Activated gamma-delta T cell (primary cell): ENCODE measurements around the gene IGFBP4.
"Not testable (repeated sequence)": the region's sequence is repeated elsewhere in the genome, so short reads cannot be mapped to it uniquely, and the experiment has no call there.

ENCODE experiments used
- DNase-seq: peaks from one replicate; lab custom pipeline; 2025; lab: John Stamatoyannopoulos, UW
- total RNA-seq, 2 donors: gene quantifications; one replicate each; lab custom pipeline; 2026; lab: John Stamatoyannopoulos, UW

IGFBP4 gene
- 2.1 to 3.2 reads per million in 2 donors for total RNA-seq

DNA sequence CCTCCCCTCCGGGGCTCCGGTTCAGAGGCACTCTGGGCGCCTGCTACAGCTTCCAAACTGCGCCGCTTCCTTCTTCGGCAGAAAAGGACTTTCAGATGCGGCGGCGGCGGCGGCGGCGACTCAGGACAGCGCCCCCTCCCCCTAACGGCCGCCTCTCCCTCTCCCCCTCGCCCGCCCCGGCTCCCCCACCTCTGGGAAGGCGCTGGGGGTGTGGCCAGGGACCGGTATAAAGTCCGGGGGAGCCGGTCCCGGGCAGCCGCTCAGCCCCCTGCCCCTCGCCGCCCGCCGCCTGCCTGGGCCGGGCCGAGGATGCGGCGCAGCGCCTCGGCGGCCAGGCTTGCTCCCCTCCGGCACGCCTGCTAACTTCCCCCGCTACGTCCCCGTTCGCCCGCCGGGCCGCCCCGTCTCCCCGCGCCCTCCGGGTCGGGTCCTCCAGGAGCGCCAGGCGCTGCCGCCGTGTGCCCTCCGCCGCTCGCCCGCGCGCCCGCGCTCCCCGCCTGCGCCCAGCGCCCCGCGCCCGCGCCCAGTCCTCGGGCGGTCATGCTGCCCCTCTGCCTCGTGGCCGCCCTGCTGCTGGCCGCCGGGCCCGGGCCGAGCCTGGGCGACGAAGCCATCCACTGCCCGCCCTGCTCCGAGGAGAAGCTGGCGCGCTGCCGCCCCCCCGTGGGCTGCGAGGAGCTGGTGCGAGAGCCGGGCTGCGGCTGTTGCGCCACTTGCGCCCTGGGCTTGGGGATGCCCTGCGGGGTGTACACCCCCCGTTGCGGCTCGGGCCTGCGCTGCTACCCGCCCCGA, at the start of gene IGFBP4:
IGFBP4 (plus strand) TSS at position 255 of the 792 bp plus-strand sequence; CDS start at position 541, 286 bp downstream.
- peak; percentile 43 for DNase-seq

DNA sequence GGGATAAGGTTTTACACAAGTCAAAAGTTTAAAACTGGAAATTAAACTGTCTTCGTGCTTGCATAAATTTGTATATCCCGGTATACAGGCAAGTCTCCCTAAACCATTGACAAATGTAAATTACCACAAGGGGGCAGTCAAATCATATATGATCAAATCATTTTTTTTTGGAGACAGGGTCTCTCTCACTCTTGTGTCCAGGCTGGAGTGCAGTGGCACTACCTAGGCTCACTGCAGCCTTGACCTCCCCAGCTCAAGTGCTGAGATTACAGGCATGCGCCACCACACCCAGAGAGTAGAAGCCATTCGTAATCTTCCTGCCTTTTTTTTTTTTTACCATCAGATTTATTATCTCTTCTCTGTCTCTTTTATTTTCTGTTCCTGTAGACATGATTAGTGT, 44.1 kb upstream of the IGFBP4 start:
- no peak for DNase-seq

GRCh38 chr17:40402668-40403067, 40.6 kb upstream of the IGFBP4 start:
- DNase-seq, result no peak

DNA sequence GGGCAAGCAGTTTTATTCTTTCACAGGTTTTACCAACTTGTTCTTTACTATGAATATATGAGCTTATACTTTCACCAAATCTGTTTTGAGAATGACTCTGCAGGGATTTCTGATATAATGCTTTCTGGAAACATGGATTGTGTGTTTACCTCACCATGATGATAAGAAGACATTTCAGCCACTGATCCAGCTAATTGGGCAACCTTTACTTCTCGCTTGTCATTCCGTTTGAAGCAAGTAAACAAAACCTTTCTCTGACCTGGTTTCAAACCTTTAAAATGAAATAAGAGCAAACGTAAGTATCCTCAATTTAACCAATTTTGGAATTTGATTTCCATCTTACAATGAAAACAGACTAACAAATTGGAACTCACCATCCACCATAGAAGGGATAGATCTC, 39.2 kb upstream of the IGFBP4 start:
- no peak for DNase-seq

- no peak for DNase-seq
Observed at GRCh38 chr17:40407460-40407859, 35.8 kb upstream of the IGFBP4 start.

- DNase-seq, result not testable (repeated sequence)
Observed at GRCh38 chr17:40409540-40409939, 33.7 kb upstream of the IGFBP4 start.

DNA sequence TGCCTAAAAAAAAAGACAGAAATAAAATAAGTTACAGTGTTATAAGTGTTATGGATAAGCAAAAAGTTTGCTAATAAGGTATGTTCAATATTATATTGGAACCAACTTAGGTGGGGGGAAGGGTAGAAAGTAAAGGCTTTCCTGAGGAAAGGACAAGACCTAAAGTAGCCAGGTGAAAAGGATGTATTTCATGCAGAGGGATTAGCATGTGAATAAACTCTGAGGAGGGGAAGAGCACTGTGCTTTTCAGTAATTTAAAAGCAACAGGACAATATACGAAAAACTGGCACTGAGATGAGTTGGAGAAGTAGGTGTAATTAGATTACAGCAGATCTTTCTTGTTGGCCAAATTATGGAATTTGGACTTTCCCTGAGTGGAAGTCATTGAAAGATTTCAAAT, 33.2 kb upstream of the IGFBP4 start:
- DNase-seq, result no peak

- DNase-seq, result no peak
Observed at GRCh38 chr17:40411821-40412220, 31.4 kb upstream of the IGFBP4 start.

- no peak for DNase-seq
Observed at GRCh38 chr17:40412880-40413279, 30.4 kb upstream of the IGFBP4 start.

DNA sequence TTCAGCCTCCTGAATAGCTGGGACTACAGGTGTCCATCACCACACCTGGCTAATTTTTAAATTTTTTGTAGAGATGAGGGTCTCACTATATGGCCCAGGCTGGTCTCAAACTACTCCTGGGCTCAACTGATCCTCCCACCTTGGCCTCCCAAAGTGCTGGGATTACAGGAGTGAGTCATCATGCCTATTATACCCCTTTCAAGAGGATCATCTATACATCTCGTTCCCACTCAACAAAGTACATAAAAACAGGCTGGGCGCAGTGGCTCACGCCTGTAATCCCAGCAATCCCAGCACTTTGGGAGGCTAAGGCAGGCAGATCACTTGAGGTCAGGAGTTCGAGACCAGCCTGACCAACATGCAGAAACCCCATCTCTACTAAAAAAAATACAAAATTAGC, 28.9 kb upstream of the IGFBP4 start:
- not testable (repeated sequence) for DNase-seq

DNA sequence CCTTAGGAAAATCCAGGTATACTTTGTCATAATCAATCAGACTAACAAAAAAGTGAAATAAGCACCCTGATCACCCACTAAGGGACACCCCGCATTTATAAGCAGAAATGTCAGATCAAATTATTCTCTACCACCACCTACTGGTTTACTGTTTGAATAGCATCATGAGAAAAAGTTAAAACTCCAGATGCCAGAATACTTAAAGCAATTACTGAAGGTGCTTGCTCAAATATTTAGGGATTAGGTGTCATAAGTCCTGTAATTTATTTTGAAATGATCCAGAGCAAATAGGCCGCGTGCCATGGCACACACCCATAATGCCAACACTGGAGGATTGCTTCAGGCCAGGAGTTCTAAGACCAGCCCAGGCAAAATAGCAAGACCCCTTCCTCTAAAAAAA, 27.9 kb upstream of the IGFBP4 start:
- DNase-seq, result no peak

GRCh38 chr17:40416671-40417070, 26.6 kb upstream of the IGFBP4 start:
- no peak for DNase-seq

GRCh38 chr17:40417258-40417608, 26.0 kb upstream of the IGFBP4 start:
- no peak for DNase-seq

DNA sequence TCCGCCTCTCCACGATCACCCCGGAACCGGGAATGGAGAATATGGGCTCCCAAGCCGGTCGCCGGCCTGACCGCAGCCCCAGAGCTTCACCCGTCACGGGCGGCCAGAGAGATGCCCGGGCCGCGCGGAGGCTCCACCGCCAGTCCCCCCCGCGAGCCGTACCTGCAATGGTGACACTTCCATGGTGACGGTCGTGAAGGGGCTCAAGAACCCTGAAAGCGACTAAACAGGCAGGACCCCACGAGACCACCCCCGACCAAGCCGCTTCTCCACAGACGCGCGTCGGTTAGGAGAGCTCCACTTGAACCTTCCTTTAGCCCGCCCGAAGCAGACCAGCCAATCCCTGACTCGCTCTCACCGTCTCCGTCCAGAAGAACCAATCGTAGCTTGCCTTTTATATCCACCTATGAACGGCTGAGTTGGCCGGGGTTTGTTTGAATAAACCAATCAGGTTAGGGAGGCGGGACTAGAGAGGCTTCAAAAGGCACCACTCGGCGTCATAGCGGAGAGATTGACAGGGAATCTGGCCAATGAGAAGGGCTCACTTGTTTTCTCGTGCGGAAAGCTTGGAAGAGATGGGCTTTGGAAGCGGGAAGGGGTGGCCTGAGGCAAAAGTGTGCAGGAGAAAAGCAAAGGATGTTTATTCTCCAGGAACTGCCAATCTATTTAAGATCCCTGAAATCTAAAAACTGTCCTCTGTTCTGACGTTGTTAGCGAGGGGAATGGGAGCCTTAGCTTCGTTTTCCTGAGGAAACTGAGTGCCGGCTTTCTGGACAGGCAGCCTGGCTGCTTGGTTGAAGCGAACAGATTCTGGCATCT, 25.4 kb upstream of the IGFBP4 start, which contains the start of gene TOP2A:
TOP2A (minus strand) TSS at position 288 of the 819 bp plus-strand sequence; CDS start at position 183, 105 bp downstream.
- DNase-seq, result peak; percentile 21

GRCh38 chr17:40418428-40418706, 24.9 kb upstream of the IGFBP4 start:
- DNase-seq, result no peak

DNA sequence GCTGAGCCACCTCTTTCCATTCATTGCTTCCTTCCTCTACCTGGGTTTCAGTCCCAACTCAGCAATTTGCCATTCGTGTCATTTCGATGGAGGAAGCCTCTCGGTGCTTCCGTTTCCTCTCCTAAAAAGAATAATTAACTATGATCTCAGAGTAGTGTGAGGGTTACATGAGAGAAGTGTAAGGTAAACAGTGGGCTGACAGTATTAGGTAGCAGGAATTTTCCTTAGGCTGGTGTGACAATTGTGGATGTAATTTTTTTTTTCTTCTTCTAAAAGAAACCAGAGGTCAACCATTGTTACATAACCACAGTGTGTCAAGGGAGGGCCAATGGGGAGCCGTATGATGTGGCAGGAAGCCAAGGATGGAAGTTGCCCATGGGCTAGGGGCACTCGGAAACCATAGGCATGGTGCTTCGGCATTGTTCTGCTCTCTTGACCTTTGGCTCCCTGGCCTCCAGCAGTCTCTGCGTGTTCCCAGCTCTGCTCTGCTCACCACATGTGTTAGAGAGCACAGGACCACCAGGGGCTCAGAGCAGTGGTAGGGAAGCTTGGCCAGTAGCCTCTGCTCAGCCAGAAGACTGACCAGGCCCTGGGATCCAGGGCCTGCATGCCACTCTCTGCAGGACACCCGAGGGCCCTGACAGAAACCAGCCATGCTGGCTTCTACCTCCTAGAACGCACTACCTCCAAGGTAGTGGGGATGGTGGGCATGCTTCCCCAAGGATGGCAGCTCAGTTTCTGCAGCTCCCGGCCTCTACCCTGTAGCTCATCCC, 23.5 kb upstream of the IGFBP4 start:
- DNase-seq, result no peak

- no peak for DNase-seq
Observed at GRCh38 chr17:40422990-40423633, 20.1 kb upstream of the IGFBP4 start.

- no peak for DNase-seq
Observed at GRCh38 chr17:40425741-40426140, 17.5 kb upstream of the IGFBP4 start.

DNA sequence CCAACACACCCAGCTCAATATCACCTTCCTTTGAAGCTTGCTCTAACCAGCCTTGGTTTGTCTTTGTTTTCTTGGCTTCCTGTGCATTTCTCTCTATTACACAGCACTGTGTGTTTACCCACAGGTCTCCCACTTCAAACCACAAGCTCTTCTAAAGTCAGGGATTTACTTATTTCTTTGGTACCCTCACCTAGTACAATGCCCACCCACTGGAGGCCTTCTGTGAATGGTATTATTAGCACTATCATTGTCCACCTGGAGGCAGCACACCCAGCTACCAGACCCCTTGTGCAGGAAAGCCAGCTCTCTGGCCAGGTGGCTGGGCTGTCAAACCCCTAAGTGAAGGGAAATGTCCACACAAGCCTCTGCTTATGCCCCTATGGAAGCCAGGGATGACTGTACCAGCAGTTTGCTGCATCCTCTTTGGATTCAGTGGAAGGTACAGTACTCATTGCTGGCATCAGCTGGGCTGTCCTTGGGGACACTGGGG, 16.2 kb upstream of the IGFBP4 start:
- DNase-seq, result no peak

- no peak for DNase-seq
Observed at GRCh38 chr17:40430272-40431230, 12.7 kb upstream of the IGFBP4 start.

DNA sequence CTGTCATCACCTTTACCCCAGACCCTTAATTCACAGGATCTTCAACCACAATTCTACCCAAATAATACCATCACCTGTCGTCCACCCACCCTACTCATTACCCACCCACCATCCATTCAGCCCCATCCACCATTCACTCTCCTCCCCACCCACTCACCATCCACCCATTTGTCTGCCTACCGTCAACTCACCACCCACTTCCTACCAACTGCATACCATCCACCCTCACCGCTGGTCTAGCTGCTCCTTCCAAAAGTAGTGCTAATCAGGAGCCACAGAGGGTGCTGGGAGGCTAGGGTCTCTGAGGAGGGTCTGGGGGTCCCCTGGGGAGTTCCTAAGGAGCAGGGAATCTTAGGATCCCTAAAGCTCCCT, 12.0 kb upstream of the IGFBP4 start:
- DNase-seq, result no peak
